Right forelimb (tissue), 1 donor: ENCODE data around the gene ITIH2.
"Not testable (repeated sequence)": the region's sequence is repeated elsewhere in the genome, so short reads cannot be mapped to it uniquely, and the experiment has no call there.

ENCODE experiments used
- DNase-seq: peaks from one replicate; pipeline ENCODE4 v3.0.0-alpha.2; 2018

The ITIH2 gene

GRCh38 chr10:7696545-7696944 is 6.6 kb upstream of the ITIH2 start:
- DNase-seq: no peak

GRCh38 chr10:7697426-7697825 is 5.7 kb upstream of the ITIH2 start:
- DNase-seq: no peak

- DNase-seq: no peak
Measured at GRCh38 chr10:7700577-7701125, 2.5 kb upstream of the ITIH2 start.

GRCh38 chr10:7701158-7701742 is 1.9 kb upstream of the ITIH2 start:
- no peak for DNase-seq

GRCh38 chr10:7702288-7702812 is 766 bp upstream of the ITIH2 start:
- no peak for DNase-seq

GRCh38 chr10:7704071-7705016 is 1.2 kb downstream of the ITIH2 start:
- DNase-seq: no peak

GRCh38 chr10:7705341-7705740 is 2.2 kb downstream of the ITIH2 start:
- DNase-seq: no peak

GRCh38 chr10:7706534-7707073 is 3.5 kb downstream of the ITIH2 start:
- DNase-seq: no peak

- no peak for DNase-seq
Measured at GRCh38 chr10:7707102-7707501, 4.0 kb downstream of the ITIH2 start.

- no peak for DNase-seq
Measured at GRCh38 chr10:7707858-7708622, 4.9 kb downstream of the ITIH2 start.

- DNase-seq: no peak
Measured at GRCh38 chr10:7708832-7709231, 5.7 kb downstream of the ITIH2 start.

- no peak for DNase-seq
Measured at GRCh38 chr10:7710446-7710845, 7.3 kb downstream of the ITIH2 start.

GRCh38 chr10:7711075-7711474 is 8.0 kb downstream of the ITIH2 start:
- not testable (repeated sequence) for DNase-seq

- no peak for DNase-seq
Measured at GRCh38 chr10:7715515-7715914, 12.4 kb downstream of the ITIH2 start.

- DNase-seq: no peak
Measured at GRCh38 chr10:7717767-7718166, 14.7 kb downstream of the ITIH2 start.

- no peak for DNase-seq
Measured at GRCh38 chr10:7718685-7719084, 15.6 kb downstream of the ITIH2 start.

- DNase-seq: no peak
Measured at GRCh38 chr10:7720478-7720877, 17.4 kb downstream of the ITIH2 start.

GRCh38 chr10:7722927-7723529 is 19.9 kb downstream of the ITIH2 start:
- DNase-seq: no peak

GRCh38 chr10:7734821-7735220 is 31.7 kb downstream of the ITIH2 start:
- no peak for DNase-seq

GRCh38 chr10:7738536-7739407 is 35.7 kb downstream of the ITIH2 start:
- no peak for DNase-seq

GRCh38 chr10:7744307-7744706 is 41.2 kb downstream of the ITIH2 start:
- DNase-seq: no peak
